ENCODE data around the gene MGMT.

- TF ChIP-seq CTCF (IDR thresholded peaks at IDR 0.05), result no peak
- no peak for TF ChIP-seq POLR2A (IDR thresholded peaks at IDR 0.05)
- no peak for TF ChIP-seq POLR2AphosphoS5 (IDR thresholded peaks at IDR 0.05)
- no peak for TF ChIP-seq EP300 (IDR thresholded peaks at IDR 0.05)
Observed at GRCh38 chr10:129800796-129801340, 333.8 kb downstream of the MGMT start.
